K562 (cell line): ENCODE results near the gene GPR75. TPM values are rescaled to one million over a fixed set of nuclear protein-coding genes. Genes with fewer than 3 reads are reported as not detected.

ENCODE experiments used
- ATAC-seq: fragments of 200-7000 bp; cut with Tn5 transposase; 3 replicates; pipeline ENCODE4 v1.9.1; 2020; ENCODE audit warnings: moderate library complexity
- BruUV-seq: library from RNA; stranded (reverse); fragments of 400-500 nt; replicated peaks from 2 replicates; lab custom pipeline; 2021; lab: Mats Ljungman, UMichigan
- CTCF ChIA-PET: fragments of 300-600 bp; formaldehyde crosslinking; extraction: SDS; loops from one replicate; lab custom pipeline; 2021; ENCODE audit warnings: low intra/inter-chr PET ratio; lab: Yijun Ruan, JAX
- POLR2A ChIA-PET: fragments of 300-600, 350-650 bp; sonication (Branson Sonifier 250); formaldehyde crosslinking; extraction: SDS; loops from one replicate; lab custom pipeline; 2021; ENCODE audit warnings: antibody characterized with exemption, inconsistent platforms; lab: Yijun Ruan, JAX
- DNase-seq, 4 experiments: peaks; one replicate each; pipeline versions ENCODE4 v3.0.0 to v3.0.0-alpha.2; 2011 to 2018; ENCODE audit warnings: low spot score in 3 of 4, mixed read lengths in 3 of 4; ENCODE audit errors: extremely low read depth in 1 of 4
- FAIRE-seq: peaks from 2 replicates; lab custom pipeline; 2011; peaks lifted over from hg19 to GRCh38; lab: Jason Lieb, UNC
- H2AFZ ChIP-seq: 2 replicates; pipeline ENCODE4 v1.6.0; 2011; ENCODE audit warnings: low read depth, low read length, control low read depth, inconsistent platforms
- H3K27ac ChIP-seq: fragments of 200-600 bp; 3 replicates; pipeline ENCODE4 v1.8.0; 2011; ENCODE audit warnings: low read depth, mild to moderate bottlenecking, control low read depth, inconsistent platforms, low read length, moderate library complexity, mixed read lengths; ENCODE audit errors: extremely low read depth
- H3K27me3 ChIP-seq, 2 experiments: fragments of 300-600 bp in 1 of 2; 2 replicates in 1 of 2; 3 replicates in 1 of 2; pipeline versions ENCODE4 v1.6.0 to v1.8.0; 2011; ENCODE audit warnings: inconsistent platforms in 2 of 2, low read length in 2 of 2, mild to moderate bottlenecking in 1 of 2, mixed read lengths in 1 of 2, moderate library complexity in 1 of 2; ENCODE audit not compliant: control insufficient read depth in 2 of 2, insufficient read depth in 2 of 2
- H3K36me3 ChIP-seq: fragments of 300-600 bp; 3 replicates; pipeline ENCODE4 v1.8.0; 2011; ENCODE audit warnings: mild to moderate bottlenecking, low read length, inconsistent platforms; ENCODE audit not compliant: control insufficient read depth, insufficient read depth
- H3K4me1 ChIP-seq, 2 experiments: fragments of 200-600 bp in 1 of 2; replicated peaks in 1 of 2; 2 replicates in 1 of 2; 3 replicates in 1 of 2; pipeline versions ENCODE4 v1.5.1 to v1.8.0; 2011; ENCODE audit warnings: inconsistent platforms in 2 of 2, low read length in 2 of 2, mild to moderate bottlenecking in 1 of 2, mixed read lengths in 1 of 2, moderate library complexity in 1 of 2; ENCODE audit not compliant: control insufficient read depth in 2 of 2, insufficient read depth in 2 of 2
- H3K4me2 ChIP-seq: 2 replicates; pipeline ENCODE4 v1.6.1; 2011; ENCODE audit warnings: low read length, control low read depth, inconsistent platforms, mixed read lengths; ENCODE audit not compliant: insufficient read depth
- H3K4me3 ChIP-seq: fragments of 200-600 bp; sonication (generic), shearing (Covaris generic); 2 replicates; pipeline ENCODE4 v1.5.1; 2016; ENCODE audit warnings: control low read depth, inconsistent platforms
- H3K79me2 ChIP-seq: fragments of 200-600 bp; 3 replicates; pipeline ENCODE4 v1.8.0; 2011; ENCODE audit warnings: low read length, inconsistent platforms; ENCODE audit not compliant: control insufficient read depth, insufficient read depth
- H3K9ac ChIP-seq, 2 experiments: 2 replicates each; pipeline versions ENCODE4 v1.6.0 to v1.6.1; 2011; ENCODE audit warnings: low read depth in 2 of 2, low read length in 2 of 2, control low read depth in 1 of 2, inconsistent platforms in 1 of 2, mild to moderate bottlenecking in 1 of 2, mixed read lengths in 1 of 2; ENCODE audit not compliant: insufficient read depth in 1 of 2
- H3K9me1 ChIP-seq: one replicate; pipeline ENCODE4 v1.6.0; 2011; ENCODE audit warnings: inconsistent platforms, mild to moderate bottlenecking, low read length, moderate library complexity; ENCODE audit not compliant: control insufficient read depth, insufficient read depth
- H3K9me3 ChIP-seq: replicated peaks from 2 replicates; pipeline ENCODE4 v1.5.1; 2011; ENCODE audit warnings: low read depth, low read length, inconsistent platforms; ENCODE audit not compliant: control insufficient read depth, insufficient read depth
- H4K20me1 ChIP-seq: replicated peaks from 2 replicates; pipeline ENCODE4 v1.6.1; 2011; ENCODE audit warnings: low read length, inconsistent platforms, mixed read lengths; ENCODE audit not compliant: control insufficient read depth, insufficient read depth
- ETV6 ChIP-seq, 3 experiments: fragments of 150-350 bp in 1 of 3; sonication (generic) in 1 of 3; formaldehyde crosslinking in 1 of 3; IDR thresholded peaks; 2 replicates each; pipeline versions ENCODE4 v1.6.1 to v1.8.0; 2014 to 2022; ENCODE audit warnings: borderline replicate concordance in 2 of 3, low read depth in 2 of 3, antibody characterized with exemption in 1 of 3, low read length in 1 of 3, mild to moderate bottlenecking in 1 of 3, missing genetic modification reagents in 1 of 3
- NEUROD1 ChIP-seq: fragments of 150-350 bp; IDR thresholded peaks from 2 replicates; pipeline ENCODE4 v1.6.1; 2014; ENCODE audit warnings: borderline replicate concordance, low read length, low read depth; ENCODE audit not compliant: partially characterized antibody
- PHF20 ChIP-seq: fragments of 450-650 bp; IDR thresholded peaks from 2 replicates; pipeline ENCODE4 v1.6.1; 2018; ENCODE audit not compliant: partially characterized antibody
- PTBP1 ChIP-seq: fragments of 200-400 bp; formaldehyde crosslinking; IDR thresholded peaks from 2 replicates; pipeline ENCODE4 v1.6.1; 2017; ENCODE audit warnings: low read depth, low read length
- ZNF184 ChIP-seq: sonication (generic); formaldehyde crosslinking; IDR thresholded peaks from 2 replicates; pipeline ENCODE4 v1.5.0; 2020; ENCODE audit warnings: missing genetic modification reagents
- WGBS: fragments of 100-300 bp; shearing (Covaris generic); methylation state at CpG from one replicate; pipeline ENCODE4 v1.1.6; 2016; ENCODE audit warnings: low coverage, mixed read lengths; ENCODE audit not compliant: insufficient coverage; ENCODE audit errors: missing lambda C conversion rate; 5-methylcytosine and 5-hydroxymethylcytosine counted together
- in situ Hi-C: fragments of 300-500 bp; cut with MboI; formaldehyde crosslinking; loops from 4 replicates; pipeline ENCODE4 v1.15.0; 2018; ENCODE audit warnings: inconsistent platforms, mixed read lengths
- intact Hi-C: fragments of 100-400 bp; cut with micrococcal nuclease; formaldehyde crosslinking; loops from 2 replicates; pipeline ENCODE4 v1.14.2; 2022
- polyA plus RNA-seq, 8 experiments: library from polyadenylated mRNA; depleted of rRNA in 4 of 8; stranded (reverse) in 5 of 8; unstranded in 3 of 8; fragments of >200 nt; fragmentation: Nextera tagmentation in 2 of 8; fragmentation: Illumina TruSeq in 1 of 8; extraction: Ambion mirVana in 2 of 8; extraction: Trizol in 1 of 8; gene quantifications; 2 replicates each; pipeline versions ENCODE4 v1.2.1 to v1.2.3, GENCODE V29; 2011 to 2014; ENCODE audit warnings: inconsistent platforms in 1 of 8, missing spikeins in 1 of 8
- total RNA-seq, 7 experiments: library from RNA; depleted of rRNA in 6 of 7; stranded (reverse); fragments of >200 nt in 6 of 7; fragmentation: Illumina TruSeq in 2 of 7; extraction: Trizol in 2 of 7; gene quantifications; 2 replicates each; pipeline versions ENCODE4 v1.2.1 to v1.2.3, GENCODE V29; 2011 to 2021; ENCODE audit warnings: low replicate concordance in 1 of 7

Gene GPR75
- total and polyA plus RNA-seq, 9 of the 15 experiments (the other 6 are each of a cell fraction or from before 2014, with no cell fraction given): 0.10 to 3.9 (median 2.3) TPM

- no TSS peak for BruUV-seq
- intact Hi-C loops: loop anchor here (10.0 kb wide), 2 partner anchors 234 to 404 kb away; no protein-coding TSS in a partner anchor
- H3K4me3 ChIP-seq: no peak overlapping the region
- no peak for TF ChIP-seq PTBP1
- no peak for TF ChIP-seq ETV6 (IDR thresholded peaks at IDR 0.05; ENCODE audit: borderline replicate concordance in 1 of 2, low read depth in 2 of 2, low read length in 1 of 2)
- TF ChIP-seq ETV6 (CRISPR knock-in tag; IDR thresholded peaks at IDR 0.05; ENCODE audit: borderline replicate concordance): no peak
- TF ChIP-seq ZNF184 (CRISPR knock-in tag): no peak
- no peak for TF ChIP-seq PHF20
- TF ChIP-seq NEUROD1: no peak
- H4K20me1 ChIP-seq: no peaks in the 10 kb centered on the region
- no peaks in the 10 kb centered on the region for H3K9me1 ChIP-seq
- ChIA-PET CTCF (no interaction called here), POLR2A (no interaction called here)
- ATAC-seq (no peak), FAIRE-seq (no peak), DNase-seq (no peak)
- no peaks in the 10 kb centered on the region for H3K79me2 ChIP-seq
- no peak overlapping the region for H2AFZ ChIP-seq
- no peak overlapping the region for H3K27ac ChIP-seq
- no peaks in the 10 kb centered on the region for H3K4me1 ChIP-seq
- 22% methylated on average over 4 of the region's 4 CpGs for WGBS
- no peak overlapping the region for H3K9ac ChIP-seq
- in situ Hi-C loops: no loop called here
- no peak overlapping the region for H3K4me2 ChIP-seq
- no peaks in the 10 kb centered on the region for H3K9me3 ChIP-seq
- H3K27me3 ChIP-seq: no peaks in the 10 kb centered on the region
- no peaks in the 10 kb centered on the region for H3K36me3 ChIP-seq
Measured at GRCh38 chr2:53828331-53828730, 31.4 kb downstream of the GPR75 start.
